Raji (cell line): Measurements from ENCODE around the gene BOLL.

Source experiments
- POLR2A ChIP-seq: IDR thresholded peaks from 2 replicates; pipeline ENCODE4 v1.6.1; 2011; ENCODE audit warnings: low read depth, low read length, control low read depth; ENCODE audit not compliant: insufficient read depth

The BOLL gene, protein sequence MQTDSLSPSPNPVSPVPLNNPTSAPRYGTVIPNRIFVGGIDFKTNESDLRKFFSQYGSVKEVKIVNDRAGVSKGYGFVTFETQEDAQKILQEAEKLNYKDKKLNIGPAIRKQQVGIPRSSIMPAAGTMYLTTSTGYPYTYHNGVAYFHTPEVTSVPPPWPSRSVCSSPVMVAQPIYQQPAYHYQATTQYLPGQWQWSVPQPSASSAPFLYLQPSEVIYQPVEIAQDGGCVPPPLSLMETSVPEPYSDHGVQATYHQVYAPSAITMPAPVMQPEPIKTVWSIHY

DNA sequence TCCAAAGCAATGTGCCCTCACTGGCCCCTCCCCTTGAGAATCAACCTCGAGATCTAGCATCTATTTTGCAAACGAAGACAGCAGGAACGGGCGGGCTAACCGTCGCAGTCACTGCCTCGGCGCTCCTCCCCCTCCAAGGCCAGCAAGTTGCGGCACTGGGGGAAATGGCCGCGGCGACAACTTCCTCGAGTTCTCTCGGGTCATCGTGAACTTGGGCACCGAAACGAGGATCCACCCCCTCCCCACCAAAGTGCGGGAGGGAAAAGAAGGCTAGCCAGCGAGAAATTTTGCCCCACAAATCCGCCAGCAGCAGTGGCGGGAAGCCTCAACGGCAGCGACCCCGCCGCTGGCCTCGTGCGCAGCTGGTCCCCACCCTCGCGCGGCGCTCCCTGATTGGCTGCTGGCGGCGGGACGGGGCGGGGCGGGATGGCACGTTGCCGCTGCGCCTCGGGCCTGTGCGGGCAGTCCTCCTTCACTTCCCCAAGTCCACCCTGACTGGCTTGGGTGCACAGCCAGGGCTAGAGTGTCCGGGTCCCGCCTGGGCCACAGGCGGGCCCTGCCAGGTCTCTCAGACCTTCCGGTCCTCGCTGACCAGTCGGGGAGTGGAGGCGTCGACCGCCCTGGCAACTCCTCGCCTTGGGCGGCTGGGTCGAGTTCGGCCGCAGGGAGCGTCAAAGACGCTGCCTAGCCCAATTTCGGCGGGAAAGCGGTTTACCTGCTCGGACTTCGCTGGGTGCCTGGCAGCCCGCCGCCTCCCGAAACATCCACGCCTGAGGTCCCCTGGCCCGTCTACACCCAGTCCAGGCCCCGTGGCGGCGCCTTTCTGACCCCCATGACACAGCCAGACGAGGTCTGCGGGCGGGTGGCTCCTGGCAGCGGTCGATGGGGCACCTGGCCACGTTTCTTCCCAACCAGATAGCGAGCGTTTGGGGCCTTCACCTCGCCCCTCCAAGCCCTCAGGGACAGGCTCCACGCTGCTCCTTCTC lies at the start of gene BOLL:
BOLL (minus strand) TSS at position 364 of the 986 bp plus-strand sequence. CDS start 3,469 bp downstream, outside the sequence.
- no peak for TF ChIP-seq POLR2A

DNA sequence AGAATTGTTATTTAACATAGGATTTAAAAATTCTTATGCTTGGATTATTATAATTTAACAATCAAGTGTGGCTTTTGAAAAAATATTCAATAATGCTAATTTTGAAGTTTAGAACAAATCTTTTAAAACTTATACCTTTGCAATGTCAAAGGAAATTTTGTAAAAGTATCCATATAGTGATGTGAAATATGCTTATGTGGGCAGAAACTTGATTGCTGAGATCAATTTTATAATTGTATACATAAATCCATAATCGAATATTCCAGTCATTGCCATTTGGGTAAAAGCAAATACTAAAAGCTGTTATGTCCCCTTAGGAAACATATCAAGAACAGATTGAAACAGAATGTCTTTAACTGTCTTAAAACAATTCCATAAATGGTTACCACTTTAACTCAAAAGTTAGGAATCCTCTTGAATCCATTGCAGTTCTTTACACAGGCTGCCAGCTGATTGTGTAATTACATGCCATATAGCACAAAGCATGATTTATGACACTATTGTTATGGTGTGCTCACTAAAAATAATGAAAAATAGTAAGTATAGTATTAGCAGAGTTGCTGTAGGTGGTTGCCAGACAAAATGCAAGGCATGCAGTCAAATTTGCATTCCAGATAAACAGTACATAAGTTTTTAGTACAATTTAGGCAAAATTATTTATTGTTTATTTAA lies 43.5 kb upstream of the BOLL start:
- TF ChIP-seq POLR2A: no peak

DNA sequence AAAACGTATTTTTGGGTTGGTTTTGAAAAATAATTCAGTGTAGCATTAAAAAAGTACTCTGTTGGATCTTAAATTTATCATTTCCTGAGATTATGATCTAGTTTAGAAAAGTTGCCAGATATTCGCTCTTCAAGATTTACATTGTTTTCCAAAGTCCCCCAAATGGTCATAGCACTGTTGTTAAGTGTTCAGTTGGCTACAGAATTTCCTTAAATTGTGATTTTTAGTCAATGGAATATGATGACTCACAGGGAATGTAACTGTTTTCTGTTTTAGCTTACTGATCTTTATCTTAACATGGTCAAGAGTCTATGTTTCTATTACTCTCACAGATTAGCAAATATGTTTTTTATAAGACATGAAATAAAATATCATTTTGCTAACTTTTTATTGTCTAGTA lies 42.5 kb upstream of the BOLL start:
- no peak for TF ChIP-seq POLR2A

DNA sequence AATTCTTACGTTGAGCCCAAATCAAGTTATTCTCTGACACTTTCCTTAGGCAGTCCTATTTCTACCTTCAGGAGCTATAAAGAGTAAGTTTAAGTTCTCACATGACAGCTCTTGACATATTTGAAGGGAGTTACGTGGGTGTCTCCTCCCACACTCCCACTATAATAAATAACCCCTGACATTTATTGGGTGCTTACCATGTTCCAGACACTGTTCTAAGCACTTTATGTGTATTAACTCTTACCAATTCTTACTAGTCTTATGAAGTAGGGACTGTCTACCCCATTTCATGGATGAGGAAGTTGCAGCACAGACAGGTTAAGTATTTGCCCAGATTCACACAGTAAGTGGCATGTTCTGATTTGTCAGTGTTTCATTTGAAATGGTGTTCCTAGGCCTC lies 37.2 kb upstream of the BOLL start:
- TF ChIP-seq POLR2A: no peak

DNA sequence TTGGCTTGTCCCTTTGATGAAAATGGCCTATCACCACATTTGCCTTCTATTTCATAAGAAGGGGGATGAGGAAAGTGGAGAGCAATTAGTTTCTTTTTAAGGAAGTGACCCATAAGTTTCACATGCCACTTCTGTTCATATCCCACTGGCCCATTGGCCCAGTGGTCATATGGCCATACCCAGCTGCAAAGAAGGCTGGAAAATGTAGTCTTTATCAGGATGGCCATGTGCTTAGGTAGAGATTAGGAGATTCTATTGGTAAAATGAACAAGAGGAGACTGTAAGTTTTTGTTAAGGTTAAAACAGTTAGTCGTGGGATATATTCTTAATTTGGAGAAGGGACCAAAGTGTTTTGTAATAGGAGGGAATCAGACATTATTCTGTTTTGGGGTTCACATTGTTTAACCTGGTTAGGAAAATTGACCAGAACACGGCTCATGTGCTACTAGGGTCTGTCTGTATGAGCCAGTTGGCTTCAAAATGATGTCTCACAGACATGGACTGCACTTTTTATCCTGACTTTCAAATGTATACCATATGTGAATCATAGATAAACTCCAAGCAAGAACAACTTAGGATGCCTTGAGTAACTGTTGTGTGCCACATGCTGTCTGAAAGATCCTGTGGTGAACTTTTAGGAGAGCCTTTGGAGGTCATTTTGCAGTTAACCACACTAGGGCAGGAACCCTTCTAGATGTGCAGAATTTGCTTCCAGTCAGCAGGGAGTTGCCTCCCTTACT lies 36.6 kb upstream of the BOLL start:
- TF ChIP-seq POLR2A: no peak

DNA sequence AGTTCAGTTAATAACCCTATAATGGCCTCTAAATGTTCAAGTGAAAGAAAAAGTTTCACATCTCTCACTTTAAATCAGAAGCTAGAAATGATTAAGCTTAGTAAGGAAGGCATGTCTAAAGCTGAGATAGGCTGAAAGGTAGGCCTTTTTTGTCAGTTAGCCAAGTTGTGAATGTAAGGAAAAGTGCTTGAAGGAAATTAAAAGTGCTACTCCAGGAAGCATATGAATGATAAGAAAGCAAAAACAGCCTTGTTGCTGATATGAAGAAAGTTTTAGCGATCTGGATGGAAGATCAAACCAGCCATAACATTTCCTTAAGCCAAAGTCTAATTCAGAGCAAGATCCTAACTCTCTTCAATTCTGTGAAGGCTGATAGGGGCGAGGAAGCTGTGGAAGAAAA lies 29.4 kb upstream of the BOLL start:
- no peak for TF ChIP-seq POLR2A

DNA sequence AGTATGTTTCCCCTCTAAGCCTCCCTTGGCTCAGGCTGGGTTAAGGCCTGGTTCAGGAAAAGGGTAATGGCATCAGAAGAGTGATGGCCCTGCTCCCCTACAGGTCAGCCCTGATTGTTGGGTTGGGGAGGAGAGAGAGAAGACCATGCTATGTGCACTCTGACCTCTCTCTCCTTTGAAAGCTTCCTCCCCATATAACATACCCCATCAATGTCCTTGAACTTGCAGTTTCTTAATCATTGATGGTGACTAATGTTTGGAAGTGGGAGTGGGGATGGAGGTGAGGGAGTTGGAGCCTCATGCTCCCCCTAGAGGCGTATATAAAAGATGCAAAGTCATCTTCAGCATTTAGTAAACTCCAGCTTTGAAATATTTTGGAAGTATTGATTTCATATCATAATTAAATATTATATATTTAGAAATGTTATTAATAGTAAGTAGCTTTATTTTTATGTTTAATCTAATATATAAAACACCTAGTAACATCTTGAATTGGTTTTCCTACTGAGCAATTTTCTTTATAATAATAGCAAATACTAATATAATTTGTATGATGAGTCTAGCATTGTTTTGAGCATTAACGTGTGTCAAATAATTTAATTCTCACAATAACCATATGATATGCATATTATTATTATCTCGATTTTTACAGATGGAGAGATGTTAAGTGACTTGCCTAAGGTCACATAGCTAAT lies 28.1 kb upstream of the BOLL start:
- TF ChIP-seq POLR2A: no peak

DNA sequence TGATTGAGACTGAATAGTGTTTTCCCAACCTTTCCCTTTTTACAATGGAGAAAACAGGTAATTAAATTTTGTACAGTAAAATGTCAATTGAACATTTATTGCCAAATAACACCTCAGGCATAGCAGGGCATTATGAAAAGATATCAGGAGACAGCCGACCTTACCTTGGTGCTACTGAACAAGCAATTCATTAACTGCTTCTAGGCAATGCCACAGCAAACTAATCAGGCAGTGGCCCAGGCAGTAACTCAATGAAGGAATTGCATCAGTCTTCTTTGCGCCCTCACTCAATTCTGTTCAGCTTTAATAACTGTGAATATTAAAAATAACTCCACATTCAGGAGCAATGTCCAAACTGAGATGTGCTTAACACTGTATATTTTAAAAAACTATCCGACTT lies 25.4 kb upstream of the BOLL start:
- no peak for TF ChIP-seq POLR2A

DNA sequence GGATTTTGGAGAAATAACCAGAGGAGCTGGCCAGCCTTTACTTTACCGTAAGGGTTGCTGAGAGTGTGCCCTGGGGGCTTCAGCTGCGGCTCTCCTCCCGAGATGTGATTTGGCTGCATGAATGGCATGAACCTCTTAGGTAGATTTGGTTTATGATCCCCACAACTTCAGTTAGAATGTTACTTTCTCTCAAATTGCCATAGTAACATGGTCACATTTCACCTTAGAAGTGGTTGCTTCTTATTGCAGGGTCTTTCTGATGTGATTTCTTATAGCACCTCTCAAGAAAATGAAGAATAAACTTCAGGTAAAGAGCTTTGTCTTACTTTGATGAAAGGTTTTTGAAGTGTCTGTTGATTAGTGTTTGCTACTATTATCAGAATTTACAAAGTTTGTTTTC lies 24.9 kb upstream of the BOLL start:
- TF ChIP-seq POLR2A: no peak

DNA sequence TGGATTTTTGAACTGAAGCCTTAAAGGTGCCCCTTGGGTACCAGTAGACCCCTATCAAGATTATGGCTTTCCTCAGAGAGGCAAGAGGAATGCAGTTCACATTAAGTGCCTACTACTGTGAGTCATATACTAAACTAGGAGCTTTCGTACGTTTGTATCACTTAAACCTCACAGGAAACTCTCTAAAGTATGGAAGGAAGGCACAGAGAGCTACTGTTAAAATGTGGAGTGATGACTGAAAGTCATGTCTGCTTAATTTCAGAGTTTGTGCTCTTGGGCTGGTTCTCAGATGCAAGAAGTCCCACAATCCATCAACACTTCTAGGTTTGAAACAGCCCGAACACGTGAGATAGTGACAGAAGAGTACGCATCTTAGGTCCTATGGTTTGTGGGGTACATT lies 23.9 kb upstream of the BOLL start:
- no peak for TF ChIP-seq POLR2A

DNA sequence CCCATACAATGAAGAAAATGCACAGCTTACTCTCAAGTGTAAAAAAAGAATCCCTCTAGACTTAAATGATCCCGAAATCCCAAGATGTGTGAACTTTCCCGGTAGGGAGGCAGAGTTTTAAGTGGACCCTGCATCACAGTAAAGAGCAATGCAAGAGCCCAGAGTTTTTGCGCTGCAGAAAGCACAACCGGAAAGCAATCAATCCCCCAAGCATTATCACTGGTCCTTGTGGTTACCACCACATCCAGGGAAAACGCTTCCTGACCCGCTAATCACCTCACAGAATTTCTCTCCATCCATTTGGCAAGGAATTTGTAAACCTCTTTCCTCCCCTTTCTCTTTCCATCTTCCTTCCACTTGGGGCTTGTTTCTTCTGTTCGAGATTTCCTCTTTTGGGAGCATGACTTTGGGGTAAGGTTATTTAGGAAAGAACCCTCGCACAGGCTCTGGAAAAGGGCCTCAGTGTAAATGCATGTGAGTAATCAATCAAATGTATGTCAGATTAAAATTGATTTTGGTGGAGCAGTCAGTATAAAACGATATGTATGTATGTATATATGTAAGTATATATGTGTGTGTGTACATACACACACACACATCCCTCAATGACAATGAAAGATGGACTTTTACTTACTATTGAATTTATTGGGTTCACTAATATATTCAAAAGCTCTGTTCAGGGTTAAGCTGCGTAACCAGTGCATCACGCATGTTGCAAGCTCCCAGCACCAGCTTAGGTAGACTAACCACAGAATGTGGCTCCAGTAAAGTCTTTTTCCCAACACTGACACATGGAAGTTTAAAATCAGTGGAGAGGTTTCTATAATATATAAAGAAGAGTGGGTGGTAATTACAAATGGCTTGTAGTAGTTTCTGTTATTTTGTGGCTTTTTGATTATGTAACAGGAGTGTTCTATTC lies 20.9 kb upstream of the BOLL start:
- no peak for TF ChIP-seq POLR2A

DNA sequence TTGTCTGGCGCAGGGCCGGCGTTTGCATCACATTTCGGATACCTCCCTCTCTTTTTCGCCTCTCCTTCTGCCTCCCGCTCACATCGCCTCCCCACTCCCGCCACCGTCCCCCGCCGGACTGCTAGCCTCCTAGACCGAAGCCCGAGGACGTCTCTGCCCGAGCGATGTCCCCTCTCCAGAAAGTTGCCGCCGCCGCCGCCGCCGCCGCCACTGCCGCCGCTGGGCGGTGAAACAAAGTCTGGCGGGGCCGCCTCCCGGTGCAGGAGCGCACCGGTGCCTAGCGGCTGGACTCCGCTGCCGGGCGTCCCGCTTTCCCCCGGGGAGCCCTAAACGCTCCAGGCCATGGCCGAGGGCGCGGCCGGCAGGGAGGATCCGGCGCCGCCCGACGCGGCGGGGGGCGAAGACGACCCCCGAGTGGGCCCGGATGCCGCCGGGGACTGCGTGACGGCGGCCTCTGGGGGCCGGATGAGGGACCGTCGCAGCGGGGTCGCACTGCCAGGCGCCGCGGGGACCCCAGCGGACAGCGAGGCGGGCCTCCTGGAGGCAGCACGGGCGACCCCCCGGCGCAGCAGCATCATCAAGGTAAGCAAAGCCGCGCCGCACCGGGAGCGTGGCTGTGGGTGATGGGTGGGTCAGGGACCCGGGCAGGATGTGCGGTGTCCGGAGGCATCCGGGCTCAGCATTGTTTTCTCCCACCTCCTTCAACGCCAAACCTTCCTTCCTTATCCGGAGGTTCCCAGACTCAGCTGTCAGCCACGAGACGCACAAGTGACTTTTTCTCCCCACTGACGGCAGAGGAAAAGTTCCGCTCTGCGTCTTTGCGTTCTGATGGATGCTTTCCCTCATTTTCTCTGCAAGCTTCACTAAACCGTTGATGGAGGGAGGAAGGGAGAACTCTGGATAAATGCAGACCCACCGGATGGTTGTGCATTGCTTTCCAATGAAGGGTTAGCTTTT lies 19.9 kb upstream of the BOLL start:
- TF ChIP-seq POLR2A: no peak
